ENCODE measurements around the gene AP5S1.

Gene AP5S1

DNA sequence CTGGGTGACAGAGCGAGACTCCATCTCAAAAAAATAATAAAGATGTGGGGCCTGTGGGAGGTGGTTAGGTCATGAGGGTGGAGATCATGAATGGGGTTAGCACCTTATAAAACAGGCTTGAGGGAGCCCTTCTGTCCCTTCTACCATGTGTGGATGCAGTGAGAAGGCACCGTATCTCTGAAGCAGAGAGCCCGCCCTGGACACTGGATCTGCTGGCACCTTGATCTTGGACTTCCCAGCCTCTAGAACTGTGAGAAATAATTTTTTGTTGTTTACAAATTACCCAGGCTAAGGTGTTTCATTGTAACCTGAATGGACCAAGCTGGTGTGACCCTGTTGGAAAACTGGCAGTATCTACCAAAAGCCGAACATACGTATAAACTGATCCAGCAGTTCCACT lies 53.2 kb downstream of the AP5S1 start:
- no peak for DNase-seq

DNA sequence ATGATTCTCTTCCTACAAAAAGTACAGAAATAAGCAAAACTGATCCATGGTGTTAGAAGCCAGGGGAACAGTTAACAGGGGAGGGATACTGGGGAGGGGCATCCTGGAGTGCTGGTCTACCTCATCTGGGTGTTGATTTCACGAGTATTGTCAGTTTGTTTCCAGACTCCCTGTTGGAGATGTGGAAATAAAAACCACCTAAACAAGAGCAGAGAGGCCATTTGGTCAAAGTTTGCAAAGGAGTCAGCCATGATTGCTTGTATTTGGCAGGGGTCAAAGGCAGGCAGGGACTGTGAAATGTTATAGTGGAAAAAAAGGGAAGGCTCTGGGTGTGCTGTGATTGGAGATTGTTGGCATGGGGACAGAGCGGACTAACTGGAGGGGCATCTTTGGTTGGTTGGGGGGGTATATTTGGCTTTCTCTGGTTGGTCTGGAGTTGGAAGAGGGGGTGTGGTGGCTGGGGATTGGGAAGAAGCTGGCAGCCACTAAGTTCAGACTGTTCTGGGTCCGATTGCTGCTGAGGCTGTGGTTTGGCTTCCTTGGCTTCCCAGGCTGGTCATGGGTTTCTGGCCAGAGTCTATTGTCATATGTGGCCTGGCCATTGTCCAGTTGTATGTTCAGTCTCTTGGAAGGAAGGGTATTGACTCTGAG lies 54.0 kb downstream of the AP5S1 start:
- DNase-seq, result no peak

DNA sequence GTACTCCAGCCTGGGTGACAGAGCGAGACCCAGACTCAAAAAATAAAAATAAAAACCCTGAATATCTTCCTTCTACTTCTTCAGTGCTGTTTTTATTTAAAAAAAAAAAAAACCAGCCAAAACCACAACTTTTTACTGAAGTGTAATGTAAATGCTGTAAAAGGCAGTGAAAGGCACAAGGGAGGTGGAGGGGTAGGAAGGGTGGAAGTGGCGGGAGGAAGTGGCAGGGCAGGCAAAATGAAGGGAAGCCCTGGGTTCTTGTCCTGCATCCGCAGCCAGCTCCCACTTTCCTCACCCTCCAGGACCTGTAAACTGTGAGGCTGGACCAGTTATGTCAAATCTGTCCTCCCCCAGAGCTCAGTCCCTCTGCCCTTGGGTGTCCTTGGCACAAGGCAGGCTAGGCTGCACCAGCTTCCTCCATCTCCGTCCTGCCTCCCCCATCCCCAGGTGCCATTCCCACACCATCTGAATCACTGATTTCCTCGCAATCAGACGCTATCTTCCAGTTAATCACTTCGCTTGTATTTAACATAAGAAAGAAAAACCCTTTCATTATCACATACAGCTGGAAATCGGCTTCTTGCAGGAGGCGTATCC lies 55.1 kb downstream of the AP5S1 start:
- DNase-seq, result no peak

DNA sequence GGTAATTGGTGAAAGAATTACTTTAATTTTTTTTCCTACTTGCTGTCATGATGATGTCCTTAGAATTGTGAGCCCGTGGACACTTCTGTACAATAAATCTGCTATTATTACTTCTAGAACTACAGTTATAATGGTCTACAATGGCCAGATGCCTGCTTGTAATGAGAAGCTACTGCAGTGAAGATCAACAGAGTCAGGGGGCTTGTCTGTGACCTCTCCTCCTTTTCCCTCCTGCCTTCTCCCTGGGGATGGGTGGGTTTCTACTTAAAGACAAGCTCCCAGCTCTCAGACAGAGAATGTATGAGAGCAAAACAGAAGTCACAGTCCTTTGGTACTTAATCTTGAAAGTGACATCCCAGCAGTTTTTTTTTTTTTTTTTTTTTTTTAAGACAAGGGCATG lies 55.7 kb downstream of the AP5S1 start:
- DNase-seq, result no peak

DNA sequence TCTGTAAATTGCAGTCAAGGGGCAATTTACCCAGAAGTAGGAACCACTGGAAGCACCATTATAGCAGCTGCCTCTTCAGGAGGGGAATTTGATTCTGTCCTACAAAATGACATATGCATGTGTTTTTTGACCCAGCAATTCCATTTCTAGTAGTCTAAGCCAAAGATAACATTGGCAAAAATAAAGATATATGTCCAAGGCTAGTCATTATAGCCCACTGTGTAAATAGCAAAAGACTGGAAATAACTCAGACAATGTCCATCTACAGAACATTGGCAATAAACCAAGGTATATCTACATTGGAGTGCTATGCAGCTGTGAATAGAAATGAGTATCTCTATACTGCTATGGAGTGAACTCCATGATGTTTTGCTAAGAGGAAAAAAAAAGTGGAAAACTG lies 56.3 kb downstream of the AP5S1 start:
- no peak for DNase-seq
